T-helper 1 cell treated with Interleukin-12 subunit alpha and Interleukin-12 subunit beta and Interleukin-4 antibody, amounts not matched to agents 30 ng/mL and 1 ng/mL, for 36 hours (primary cell): ENCODE data around the gene MNT. TPM values are rescaled to one million over a fixed set of nuclear protein-coding genes. Genes with fewer than 3 reads are reported as not detected.

Experiments used
- intact Hi-C: fragments of 100-400 bp; cut with micrococcal nuclease; formaldehyde crosslinking; loops from one replicate; pipeline ENCODE4 v1.15.1; 2024
- total RNA-seq: library from RNA; stranded (reverse); gene quantifications from 2 replicates; pipeline ENCODE4 v1.2.3, GENCODE V29; 2022

Gene MNT
- total RNA-seq, 1 donor from 2014 or later = 26.4 TPM

- intact Hi-C loops = no loop called here
Measured at GRCh38 chr17:2366747-2367494, 33.9 kb downstream of the MNT start.

- intact Hi-C loops = no loop called here
Measured at GRCh38 chr17:2365132-2365531, 35.7 kb downstream of the MNT start.

GRCh38 chr17:2364763-2365116 is 36.1 kb downstream of the MNT start:
- intact Hi-C loops = no loop called here

GRCh38 chr17:2363851-2364762 is 36.8 kb downstream of the MNT start:
- intact Hi-C loops = no loop called here

GRCh38 chr17:2363318-2363717 is 37.5 kb downstream of the MNT start:
- intact Hi-C loops = no loop called here

- intact Hi-C loops = no loop called here
Measured at GRCh38 chr17:2362881-2363280, 38.0 kb downstream of the MNT start.

GRCh38 chr17:2362416-2362815 is 38.4 kb downstream of the MNT start:
- intact Hi-C loops = no loop called here

GRCh38 chr17:2362016-2362415 is 38.8 kb downstream of the MNT start:
- intact Hi-C loops = no loop called here

- intact Hi-C loops = no loop called here
Measured at GRCh38 chr17:2361010-2361760, 39.7 kb downstream of the MNT start.

GRCh38 chr17:2357931-2358434 is 42.9 kb downstream of the MNT start:
- intact Hi-C loops = no loop called here

- intact Hi-C loops = no loop called here
Measured at GRCh38 chr17:2357237-2357636, 43.6 kb downstream of the MNT start.

- intact Hi-C loops = loop anchor here (5.0 kb wide), 1 partner anchor 447 kb away; no protein-coding TSS in a partner anchor
Measured at GRCh38 chr17:2354311-2354710, 46.5 kb downstream of the MNT start.

GRCh38 chr17:2351269-2351668 is 49.6 kb downstream of the MNT start:
- intact Hi-C loops = loop anchor here (5.0 kb wide), 1 partner anchor 444 kb away; no protein-coding TSS in a partner anchor

- intact Hi-C loops = no loop called here
Measured at GRCh38 chr17:2347805-2348685, 52.8 kb downstream of the MNT start.

- intact Hi-C loops = no loop called here
Measured at GRCh38 chr17:2346475-2346874, 54.4 kb downstream of the MNT start.

GRCh38 chr17:2344528-2344927 is 56.3 kb downstream of the MNT start:
- intact Hi-C loops = no loop called here

GRCh38 chr17:2343421-2343820 is 57.4 kb downstream of the MNT start:
- intact Hi-C loops = no loop called here

GRCh38 chr17:2338315-2338657 is 62.6 kb downstream of the MNT start:
- intact Hi-C loops = loop anchor here (5.0 kb wide), 2 partner anchors 174 to 374 kb away; partner anchors contain the start of genes CLUH and METTL16

GRCh38 chr17:2337544-2338314 is 63.1 kb downstream of the MNT start:
- intact Hi-C loops = loop anchor here (1.0 to 5.0 kb wide), 5 partner anchors 56 to 621 kb away; partner anchors contain the start of genes CLUH, METTL16 and MNT
